OCI-LY7 (cell line): Measurements from ENCODE around the gene WFS1. TPM values are rescaled to one million over a fixed set of nuclear protein-coding genes. Genes with fewer than 3 reads are reported as not detected.

Experiments used
- BruUV-seq: library from RNA; stranded (reverse); fragments of 400-500 nt; replicated peaks from 2 replicates; lab custom pipeline; 2021; lab: Mats Ljungman, UMichigan
- CTCF ChIA-PET: fragments of 300-600 bp; sonication (Branson Sonifier 250); formaldehyde crosslinking; loops from one replicate; lab custom pipeline; 2022; ENCODE audit warnings: antibody characterized with exemption; ENCODE audit not compliant: unreplicated experiment; lab: Charles Lee
- POLR2A ChIA-PET: fragments of 300-600 bp; sonication (Branson Sonifier 250); formaldehyde crosslinking; loops from one replicate; lab custom pipeline; 2022; ENCODE audit warnings: antibody characterized with exemption; lab: Charles Lee
- DNase-seq: peaks from one replicate; pipeline ENCODE4 v3.0.0-alpha.2; 2015; ENCODE audit warnings: low spot score
- H2AFZ ChIP-seq: fragments of 200-600 bp; sonication (generic), shearing (Covaris generic); 2 replicates; pipeline ENCODE4 v1.6.1; 2014; ENCODE audit warnings: mild to moderate bottlenecking, antibody characterized with exemption, low read length, moderate library complexity
- H3K27ac ChIP-seq: fragments of 200-600 bp; sonication (generic); 2 replicates; pipeline ENCODE4 v1.5.1; 2014; ENCODE audit warnings: mixed run types, low read depth, mild to moderate bottlenecking, moderate library complexity, low read length, inconsistent platforms; ENCODE audit not compliant: poor library complexity, severe bottlenecking
- H3K36me3 ChIP-seq: fragments of 200-600 bp; sonication (generic); 2 replicates; pipeline ENCODE4 v1.6.1; 2014; ENCODE audit warnings: mild to moderate bottlenecking, antibody characterized with exemption, low read length, moderate library complexity, mixed read lengths; ENCODE audit not compliant: insufficient read depth
- H3K4me1 ChIP-seq: fragments of 200-600 bp; sonication (generic); 2 replicates; pipeline ENCODE4 v1.5.1; 2014; ENCODE audit warnings: mild to moderate bottlenecking, low read length; ENCODE audit not compliant: insufficient read depth, poor library complexity, severe bottlenecking
- H3K4me2 ChIP-seq: fragments of 200-600 bp; sonication (generic); 2 replicates; pipeline ENCODE4 v1.6.1; 2014; ENCODE audit warnings: mild to moderate bottlenecking, low read length
- H3K4me3 ChIP-seq: fragments of 200-600 bp; sonication (generic); 2 replicates; pipeline ENCODE4 v1.5.1; 2014; ENCODE audit warnings: mild to moderate bottlenecking, low read depth, low read length; ENCODE audit not compliant: poor library complexity, severe bottlenecking
- H3K79me2 ChIP-seq: fragments of 200-600 bp; sonication (generic); 2 replicates; pipeline ENCODE4 v1.6.1; 2016; ENCODE audit warnings: low read depth, mild to moderate bottlenecking, low read length, moderate library complexity, mixed read lengths; ENCODE audit not compliant: insufficient read depth
- H3K9me2 ChIP-seq: fragments of 200-600 bp; sonication (generic); 2 replicates; pipeline ENCODE4 v1.6.1; 2016; ENCODE audit warnings: mild to moderate bottlenecking, low read length, mixed read lengths; ENCODE audit not compliant: insufficient read depth
- H3K9me3 ChIP-seq: fragments of 200-600 bp; sonication (generic); 2 replicates; pipeline ENCODE4 v1.6.1; 2014; ENCODE audit warnings: mild to moderate bottlenecking, mixed run types, low read length, mixed read lengths
- H4K20me1 ChIP-seq: fragments of 200-600 bp; sonication (generic); 2 replicates; pipeline ENCODE4 v1.6.1; 2014; ENCODE audit warnings: mild to moderate bottlenecking, antibody characterized with exemption, low read length, moderate library complexity, mixed read lengths; ENCODE audit not compliant: insufficient read depth
- EZH2phosphoT487 ChIP-seq: fragments of 200-600 bp; sonication (generic); IDR thresholded peaks from 2 replicates; pipeline ENCODE4 v1.6.1; 2018; ENCODE audit warnings: low read depth, borderline replicate concordance, mild to moderate bottlenecking, mixed run types, antibody characterized with exemption, low read length, moderate library complexity, mixed read lengths
- intact Hi-C: fragments of 100-400 bp; cut with micrococcal nuclease; formaldehyde crosslinking; loops from one replicate; pipeline ENCODE4 v1.10.0; 2022; ENCODE audit not compliant: unreplicated experiment
- total RNA-seq, 2 experiments: library from RNA; depleted of rRNA in 1 of 2; stranded (reverse); fragments of >200 nt in 1 of 2; shearing (Covaris generic) in 1 of 2; gene quantifications; 2 replicates each; pipeline ENCODE4 v1.2.3, GENCODE V29; 2014 to 2022
- TF ChIP-seq, protein P1 (sequence below): fragments of 200-600 bp; sonication (generic); conservative IDR thresholded peaks from 2 replicates; pipeline ENCODE4 v1.5.1; 2014; ENCODE audit warnings: mild to moderate bottlenecking, antibody characterized with exemption, low read length, moderate library complexity, mixed read lengths

The WFS1 gene
- total RNA-seq, 2 experiments from 2014 or later = 6.1 to 14.5 TPM

- H3K4me2 ChIP-seq = no peak overlapping the region
- BruUV-seq = no TSS peak
- CTCF ChIA-PET = no interaction called here
Observed at GRCh38 chr4:6306299-6306698, 36.6 kb downstream of the WFS1 start.

GRCh38 chr4:6307230-6307629, 37.6 kb downstream of the WFS1 start:
- H3K36me3 ChIP-seq = no peaks in the 10 kb centered on the region
- no peak for DNase-seq
- H3K9me2 ChIP-seq = no peaks in the 10 kb centered on the region
- POLR2A ChIA-PET = no interaction called here
- no peaks in the 10 kb centered on the region for H3K9me3 ChIP-seq
- no peak overlapping the region for H3K4me2 ChIP-seq
- H2AFZ ChIP-seq = no peak overlapping the region
- no peaks in the 10 kb centered on the region for H3K4me1 ChIP-seq
- CTCF ChIA-PET = no interaction called here
- H4K20me1 ChIP-seq = no peaks in the 10 kb centered on the region
- intact Hi-C loops = no loop called here
- BruUV-seq = no TSS peak
- no peak overlapping the region for H3K27ac ChIP-seq
- H3K79me2 ChIP-seq = no peaks in the 10 kb centered on the region
- H3K4me3 ChIP-seq = no peak overlapping the region
- TF ChIP-seq, protein P1, sequence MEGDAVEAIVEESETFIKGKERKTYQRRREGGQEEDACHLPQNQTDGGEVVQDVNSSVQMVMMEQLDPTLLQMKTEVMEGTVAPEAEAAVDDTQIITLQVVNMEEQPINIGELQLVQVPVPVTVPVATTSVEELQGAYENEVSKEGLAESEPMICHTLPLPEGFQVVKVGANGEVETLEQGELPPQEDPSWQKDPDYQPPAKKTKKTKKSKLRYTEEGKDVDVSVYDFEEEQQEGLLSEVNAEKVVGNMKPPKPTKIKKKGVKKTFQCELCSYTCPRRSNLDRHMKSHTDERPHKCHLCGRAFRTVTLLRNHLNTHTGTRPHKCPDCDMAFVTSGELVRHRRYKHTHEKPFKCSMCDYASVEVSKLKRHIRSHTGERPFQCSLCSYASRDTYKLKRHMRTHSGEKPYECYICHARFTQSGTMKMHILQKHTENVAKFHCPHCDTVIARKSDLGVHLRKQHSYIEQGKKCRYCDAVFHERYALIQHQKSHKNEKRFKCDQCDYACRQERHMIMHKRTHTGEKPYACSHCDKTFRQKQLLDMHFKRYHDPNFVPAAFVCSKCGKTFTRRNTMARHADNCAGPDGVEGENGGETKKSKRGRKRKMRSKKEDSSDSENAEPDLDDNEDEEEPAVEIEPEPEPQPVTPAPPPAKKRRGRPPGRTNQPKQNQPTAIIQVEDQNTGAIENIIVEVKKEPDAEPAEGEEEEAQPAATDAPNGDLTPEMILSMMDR = no peak
- no peak for TF ChIP-seq EZH2phosphoT487

More at GRCh38 chr4:6306299-6306698, 36.6 kb downstream of the WFS1 start:
- POLR2A ChIA-PET = interaction anchor here (0.9 kb wide), 1 partner anchor 19 kb away, joined by 7 read pairs; no protein-coding TSS in a partner anchor
- Histone ChIP-seq H3K4me1 (no peaks in the 10 kb centered on the region), H3K27ac (no peak overlapping the region), H2AFZ (no peak overlapping the region), H3K4me3 (no peak overlapping the region), H3K36me3 (no peaks in the 10 kb centered on the region), H3K79me2 (no peaks in the 10 kb centered on the region), H3K9me2 (no peaks in the 10 kb centered on the region), H3K9me3 (no peaks in the 10 kb centered on the region), H4K20me1 (no peaks in the 10 kb centered on the region)
- TF ChIP-seq, protein P1 = no peak
- no peak for TF ChIP-seq EZH2phosphoT487
- no peak for DNase-seq
- intact Hi-C loops = no loop called here

DNA sequence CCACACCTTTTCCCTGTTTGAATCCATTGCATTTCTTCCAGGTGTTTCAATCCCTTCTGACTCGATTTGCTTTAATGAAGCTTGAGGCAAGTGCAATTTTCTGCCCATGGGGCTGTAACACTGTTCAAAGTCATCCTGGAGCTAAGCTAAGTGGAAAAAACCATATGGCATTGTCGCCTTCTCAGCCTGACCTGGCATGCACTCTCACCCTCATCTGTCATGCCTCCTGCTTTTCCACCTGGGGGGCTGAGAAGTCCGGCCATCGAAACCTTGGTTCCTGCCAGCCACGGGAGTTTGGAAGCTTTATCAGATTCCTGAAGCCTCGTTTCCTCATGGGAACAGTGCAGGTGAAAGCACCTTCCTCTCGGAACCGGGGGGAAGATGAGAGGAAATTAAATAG, 38.2 kb downstream of the WFS1 start:
- DNase-seq = no peak
- Histone ChIP-seq H3K9me2 (no peaks in the 10 kb centered on the region), H3K79me2 (no peaks in the 10 kb centered on the region), H3K9me3 (no peaks in the 10 kb centered on the region), H3K4me2 (no peak overlapping the region), H4K20me1 (no peaks in the 10 kb centered on the region), H3K4me3 (no peak overlapping the region), H2AFZ (no peak overlapping the region), H3K4me1 (no peaks in the 10 kb centered on the region), H3K36me3 (no peaks in the 10 kb centered on the region), H3K27ac (no peak overlapping the region)
- intact Hi-C loops = no loop called here
- BruUV-seq = no TSS peak
- no peak for TF ChIP-seq EZH2phosphoT487
- TF ChIP-seq, protein P1 = no peak
- ChIA-PET POLR2A (no interaction called here), CTCF (no interaction called here)
